ENCODE data around the gene GTPBP2. TPM values are rescaled to one million over a fixed set of nuclear protein-coding genes. Genes with fewer than 3 reads are reported as not detected.
A peak's percentile ranks its signal among the peaks of the same experiment; 100 is the strongest.
"Not testable (repeated sequence)": the region's sequence is repeated elsewhere in the genome, so short reads cannot be mapped to it uniquely, and the experiment has no call there.

GTPBP2 gene
- total and polyA plus RNA-seq, 8 donors = 23.6 to 63.0 (median 39.0) TPM

GRCh38 chr6:43634702-43635303 is 5.7 kb upstream of the GTPBP2 start:
- intact Hi-C loops (cut with DNase I) = no loop called here
- H3K36me3 ChIP-seq = peaks cover 0 to 3% (median under 1%) of the 10 kb centered on the region in 3 donors
- ATAC-seq (no peak), DNase-seq (no peak), FAIRE-seq (no peak)
- 67 to 72% methylated on average over 9 of the region's 9 CpGs for WGBS, 2 donors
- no peak overlapping the region for H3K4me3 ChIP-seq
- H3K27ac ChIP-seq = no peak overlapping the region
- H3K9me3 ChIP-seq = no peaks in the 10 kb centered on the region
- no peaks in the 10 kb centered on the region for H3K27me3 ChIP-seq
- H3K4me1 ChIP-seq = peaks cover 0 to 27% (median 15%) of the 10 kb centered on the region in 3 donors
- no peak for TF ChIP-seq CTCF (IDR thresholded peaks at IDR 0.05)

DNA sequence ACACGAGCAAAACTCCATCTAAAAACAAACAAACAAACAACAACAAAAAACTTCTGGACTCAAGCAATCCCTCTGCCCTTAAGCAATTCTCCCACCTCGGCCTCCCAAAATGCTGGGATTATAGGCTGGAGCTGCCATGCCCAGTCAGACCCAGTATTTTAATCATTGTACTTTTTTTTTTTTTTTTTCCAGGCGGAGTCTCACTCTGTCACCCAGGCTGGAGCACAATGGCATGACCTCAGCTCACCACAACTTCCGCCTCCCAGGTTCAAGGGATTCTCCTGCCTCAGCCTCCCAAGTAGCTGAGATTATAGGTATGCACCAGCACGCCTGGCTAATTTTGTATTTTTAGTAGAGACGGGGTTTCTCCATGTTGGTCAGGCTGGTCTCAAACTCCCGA is 3.9 kb upstream of the GTPBP2 start:
- H3K36me3 ChIP-seq; H3K27me3 ChIP-seq; intact Hi-C loops (cut with DNase I); H3K27ac ChIP-seq; FAIRE-seq; H3K4me3 ChIP-seq; H3K9me3 ChIP-seq; ATAC-seq: not testable (repeated sequence)
- WGBS, 2 donors = 84 to 86% methylated on average over 7 of the region's 7 CpGs
- DNase-seq = peak in 1 of 6 donors; percentile 9
- H3K4me1 ChIP-seq = peaks cover 0 to 26% (median 15%) of the 10 kb centered on the region in 3 donors

DNA sequence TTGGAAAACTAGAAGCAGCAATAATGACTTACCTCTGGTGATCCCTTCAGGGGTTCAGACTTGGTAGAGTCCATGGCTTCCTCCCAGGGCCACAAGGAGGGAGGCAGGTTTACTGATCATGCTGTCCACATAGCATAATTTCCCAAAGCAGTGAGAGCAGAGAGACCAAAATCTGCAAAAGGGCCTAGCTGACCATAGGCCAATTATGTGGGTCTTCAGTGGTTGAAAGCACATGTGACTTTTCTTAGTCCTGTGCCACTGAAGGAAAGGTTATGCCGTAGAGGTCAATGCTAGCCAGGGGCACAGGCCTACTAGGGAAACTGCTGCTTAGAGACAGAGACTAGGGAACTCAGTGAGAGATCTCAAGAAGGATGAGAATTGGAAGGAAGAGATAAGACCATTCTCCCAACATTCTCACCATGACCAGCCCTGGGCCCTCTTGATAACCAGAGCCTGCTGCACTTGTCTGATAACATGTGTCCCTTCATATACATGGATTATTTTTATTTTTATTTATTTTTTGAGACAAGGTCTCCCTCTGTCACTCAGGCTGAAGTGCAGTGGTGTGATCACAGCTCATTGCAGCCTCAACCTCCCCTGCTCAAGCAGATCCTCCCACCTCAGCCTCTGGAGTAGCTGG is 2.0 kb upstream of the GTPBP2 start:
- H3K4me3 ChIP-seq = no peak overlapping the region
- intact Hi-C loops (cut with DNase I) = no loop called here
- peak in 1 of 6 donors; percentile 8 for DNase-seq
- no peak for ATAC-seq
- H3K4me1 ChIP-seq = peaks cover 4 to 23% (median 4%) of the 10 kb centered on the region in 3 donors
- H3K9me3 ChIP-seq = no peaks in the 10 kb centered on the region
- H3K27ac ChIP-seq = peak overlapping the region in 1 of 4 donors; percentile 17
- no peak for FAIRE-seq
- WGBS, 2 donors = 96 to 98% methylated on average over 1 of the region's 1 CpG
- H3K27me3 ChIP-seq = no peaks in the 10 kb centered on the region
- no peak for TF ChIP-seq CTCF (IDR thresholded peaks at IDR 0.05)
- no peaks in the 10 kb centered on the region for H3K36me3 ChIP-seq

DNA sequence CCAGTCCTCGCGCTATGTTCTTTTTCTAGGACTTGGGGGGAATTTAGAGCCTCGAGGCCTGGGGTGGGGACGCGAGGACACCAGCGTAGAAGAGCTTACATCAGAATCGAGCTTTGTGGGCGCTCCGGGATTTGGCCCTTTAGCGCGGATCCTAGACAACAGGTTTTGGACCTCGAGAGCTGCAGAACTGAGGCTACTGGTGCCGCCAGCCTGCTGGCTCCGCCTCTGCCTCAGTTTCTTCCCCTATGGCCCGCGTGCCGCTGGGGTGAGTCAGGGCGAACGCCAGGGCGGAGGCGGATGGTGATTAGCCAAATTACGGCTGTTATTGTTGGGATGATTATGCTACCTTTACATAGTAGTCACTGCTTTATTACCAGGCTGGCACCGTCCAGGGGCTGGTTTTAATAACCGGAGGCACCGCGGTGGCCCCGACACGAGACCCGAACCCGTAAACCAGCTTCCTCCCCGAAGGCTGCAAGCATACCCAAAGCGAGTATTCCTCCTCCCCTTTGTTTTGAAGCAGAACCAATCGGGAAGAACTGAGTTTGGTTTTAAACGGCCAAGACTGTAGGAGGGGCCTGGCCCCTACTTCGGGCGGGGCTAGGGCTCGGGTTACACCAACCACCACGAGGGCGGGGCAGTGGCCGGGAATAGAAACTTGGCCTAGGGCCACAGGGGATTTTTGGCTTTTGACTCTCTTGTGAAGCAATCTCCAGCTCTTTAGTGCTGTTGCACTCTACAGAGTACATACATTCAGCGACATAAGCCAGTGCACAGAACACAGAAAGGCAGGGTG is 639 bp upstream of the GTPBP2 start:
- H3K27me3 ChIP-seq = no peaks in the 10 kb centered on the region
- peak overlapping the region; percentile 87 to 97 (median 93) for H3K27ac ChIP-seq
- intact Hi-C loops (cut with DNase I) = no loop called here
- no peaks in the 10 kb centered on the region for H3K9me3 ChIP-seq
- 0% methylated on average over 41 of the region's 41 CpGs for WGBS, 2 donors
- peaks cover 0 to 21% (median 4%) of the 10 kb centered on the region in 3 donors for H3K4me1 ChIP-seq
- DNase-seq (peak; percentile 89 to 98 (median 96)), FAIRE-seq (peak; percentile 81), ATAC-seq (peak; percentile 81 to 90 (median 86))
- H3K4me3 ChIP-seq = peak overlapping the region; percentile 51 to 97 (median 82)
- H3K36me3 ChIP-seq = peaks cover 0 to 10% (median 5%) of the 10 kb centered on the region in 3 donors
- TF ChIP-seq CTCF (IDR thresholded peaks at IDR 0.05) = no peak

- Histone ChIP-seq H3K27me3 (no peaks in the 10 kb centered on the region), H3K27ac (peak overlapping the region; percentile 87 to 97 (median 93)), H3K4me1 (peaks cover 0 to 21% (median 4%) of the 10 kb centered on the region in 3 donors), H3K4me3 (peak overlapping the region; percentile 51 to 97 (median 82)), H3K36me3 (peaks cover 0 to 21% (median 5%) of the 10 kb centered on the region in 3 donors), H3K9me3 (no peaks in the 10 kb centered on the region)
- DNase-seq (peak in 4 of 6 donors; percentile 61 to 71 (median 66)), FAIRE-seq (no peak), ATAC-seq (peak; percentile 2 to 30 (median 10))
- 0 to 1% methylated on average over 25 of the region's 25 CpGs for WGBS, 2 donors
- TF ChIP-seq CTCF (IDR thresholded peaks at IDR 0.05) = no peak
- intact Hi-C loops (cut with DNase I) = no loop called here
Measured at GRCh38 chr6:43628393-43629103, 516 bp downstream of the GTPBP2 start.
